Stimulated activated CD4-positive, alpha-beta T cell treated with anti-CD3 and anti-CD28 coated beads, Interleukin-15, amount 100 ng/mL, for 48 hours (primary cell): Measurements from ENCODE around the gene MARK2.
A peak's percentile ranks its signal among the peaks of the same experiment; 100 is the strongest.
"Not testable (repeated sequence)": the region's sequence is repeated elsewhere in the genome, so short reads cannot be mapped to it uniquely, and the experiment has no call there.

ENCODE experiments used
- DNase-seq, 2 donors: peaks; one replicate each; pipeline ENCODE4 v3.0.0-alpha.2; 2020; ENCODE audit warnings: low read depth in 2 of 2

The MARK2 gene

GRCh38 chr11:63838678-63839507 lies at the start of gene MARK2:
Gene MARK2, plus strand, starts transcription at chr11:63839110. Its CDS starts 397 bp downstream, at chr11:63839507.
- peak; percentile 98 to 99 for DNase-seq

- DNase-seq, result no peak
Observed at GRCh38 chr11:63791495-63792167, 47.3 kb upstream of the MARK2 start.

GRCh38 chr11:63793161-63793560 lies 45.7 kb upstream of the MARK2 start:
- no peak for DNase-seq

GRCh38 chr11:63795066-63795465 lies 43.8 kb upstream of the MARK2 start:
- DNase-seq, result no peak

- no peak for DNase-seq
Observed at GRCh38 chr11:63800921-63801320, 38.0 kb upstream of the MARK2 start.

GRCh38 chr11:63802637-63803414 lies 36.1 kb upstream of the MARK2 start:
- DNase-seq, result no peak

GRCh38 chr11:63804259-63804658 lies 34.7 kb upstream of the MARK2 start:
- DNase-seq, result no peak

GRCh38 chr11:63805844-63806415 lies 33.0 kb upstream of the MARK2 start:
- DNase-seq, result no peak

GRCh38 chr11:63810383-63810782 lies 28.5 kb upstream of the MARK2 start:
- DNase-seq, result not testable (repeated sequence)

- DNase-seq, result no peak
Observed at GRCh38 chr11:63811522-63811921, 27.4 kb upstream of the MARK2 start.

GRCh38 chr11:63813035-63813562 lies 25.8 kb upstream of the MARK2 start, which contains the start of gene SPINDOC:
Gene SPINDOC, plus strand, starts transcription at chr11:63813456. Its CDS starts 231 bp downstream, at chr11:63813687.
- peak; percentile 42 to 69 for DNase-seq

GRCh38 chr11:63813563-63814382 lies 25.1 kb upstream of the MARK2 start:
- peak in 1 of 2 donors; percentile 19 for DNase-seq

GRCh38 chr11:63814383-63814736 lies 24.6 kb upstream of the MARK2 start:
- no peak for DNase-seq

- no peak for DNase-seq
Observed at GRCh38 chr11:63816166-63816565, 22.7 kb upstream of the MARK2 start.

- no peak for DNase-seq
Observed at GRCh38 chr11:63816732-63817131, 22.2 kb upstream of the MARK2 start.

GRCh38 chr11:63817758-63818498 lies 21.0 kb upstream of the MARK2 start:
- DNase-seq, result no peak

- DNase-seq, result no peak
Observed at GRCh38 chr11:63818609-63819008, 20.3 kb upstream of the MARK2 start.

GRCh38 chr11:63821411-63821810 lies 17.5 kb upstream of the MARK2 start:
- DNase-seq, result no peak

- DNase-seq, result no peak
Observed at GRCh38 chr11:63826471-63827190, 12.3 kb upstream of the MARK2 start.
